GM23338 (cell line): ENCODE measurements around the gene PTTG1IP. TPM values are rescaled to one million over a fixed set of nuclear protein-coding genes. Genes with fewer than 3 reads are reported as not detected.

Experiments
- ATAC-seq: fragments of 200-7000 bp; cut with Tn5 transposase; 3 replicates; pipeline ENCODE4 v1.9.1; 2020
- DNase-seq: peaks from one replicate; pipeline ENCODE4 v3.0.0-alpha.2; 2015; ENCODE audit warnings: low spot score
- H2AFZ ChIP-seq: fragments of 200-600 bp; sonication (generic); 2 replicates; pipeline ENCODE4 v1.8.0; 2016; ENCODE audit warnings: antibody characterized with exemption, mild to moderate bottlenecking, moderate library complexity
- H3F3A ChIP-seq: fragments of 200-600 bp; sonication (generic); replicated peaks from 2 replicates; pipeline ENCODE4 v1.8.0; 2017; ENCODE audit warnings: antibody characterized with exemption, mixed run types, low read depth
- H3K27ac ChIP-seq: fragments of 200-600 bp; sonication (generic); 2 replicates; pipeline ENCODE4 v1.6.1; 2016; ENCODE audit warnings: low read depth
- H3K27me3 ChIP-seq: fragments of 200-600 bp; sonication (generic); 2 replicates; pipeline ENCODE4 v1.8.0; 2016; ENCODE audit warnings: mild to moderate bottlenecking, mixed run types, moderate library complexity; ENCODE audit not compliant: insufficient read depth
- H3K36me3 ChIP-seq: fragments of 200-600 bp; sonication (generic); 2 replicates; pipeline ENCODE4 v1.8.0; 2016; ENCODE audit warnings: mild to moderate bottlenecking; ENCODE audit not compliant: insufficient read depth
- H3K4me1 ChIP-seq: fragments of 200-600 bp; sonication (generic); 2 replicates; pipeline ENCODE4 v1.8.0; 2016; ENCODE audit warnings: mild to moderate bottlenecking, moderate library complexity; ENCODE audit not compliant: insufficient read depth
- H3K4me2 ChIP-seq: fragments of 200-600 bp; sonication (generic); 2 replicates; pipeline ENCODE4 v1.7.1; 2017; ENCODE audit warnings: mixed run types
- H3K4me3 ChIP-seq: fragments of 200-600 bp; sonication (generic); 2 replicates; pipeline ENCODE4 v1.6.1; 2016; ENCODE audit warnings: mixed run types
- H3K79me2 ChIP-seq: fragments of 200-600 bp; sonication (generic); replicated peaks from 2 replicates; pipeline ENCODE4 v1.8.0; 2017; ENCODE audit warnings: mild to moderate bottlenecking; ENCODE audit not compliant: insufficient read depth
- H3K9me2 ChIP-seq: fragments of 200-600 bp; sonication (generic); 2 replicates; pipeline ENCODE4 v1.8.0; 2017; ENCODE audit not compliant: insufficient read depth
- H4K20me1 ChIP-seq: fragments of 200-600 bp; sonication (generic); replicated peaks from 2 replicates; pipeline ENCODE4 v1.8.0; 2017; ENCODE audit warnings: mild to moderate bottlenecking; ENCODE audit not compliant: insufficient read depth
- H3K27ac Mint-ChIP-seq: 2 replicates; pipeline ENCODE4 v1.8.0; 2020; ENCODE audit warnings: inconsistent platforms, mild to moderate bottlenecking, moderate library complexity, mixed read lengths
- H3K27me3 Mint-ChIP-seq: 3 replicates; pipeline ENCODE4 v1.8.0; 2022; ENCODE audit warnings: low read depth, mild to moderate bottlenecking, moderate library complexity, mixed read lengths, inconsistent platforms; ENCODE audit not compliant: insufficient read depth, poor library complexity
- H3K36me3 Mint-ChIP-seq: 3 replicates; pipeline ENCODE4 v1.8.0; 2021; ENCODE audit warnings: low read depth, mild to moderate bottlenecking, inconsistent platforms, moderate library complexity, mixed read lengths
- H3K4me1 Mint-ChIP-seq: 3 replicates; pipeline ENCODE4 v1.8.0; 2020; ENCODE audit warnings: mild to moderate bottlenecking, inconsistent platforms, mixed read lengths
- H3K4me3 Mint-ChIP-seq: 3 replicates; pipeline ENCODE4 v1.8.0; 2021; ENCODE audit warnings: moderate library complexity, mild to moderate bottlenecking, inconsistent platforms, mixed read lengths
- H3K9me3 Mint-ChIP-seq: 3 replicates; pipeline ENCODE4 v1.8.0; 2020; ENCODE audit warnings: moderate library complexity, mild to moderate bottlenecking, inconsistent platforms, mixed read lengths
- CTCF ChIP-seq, 2 experiments: fragments of 200-600 bp in 1 of 2; sonication (generic) in 1 of 2; conservative IDR thresholded peaks; 2 replicates each; pipeline versions ENCODE4 v1.5.1 to v1.6.1; 2016 to 2017; ENCODE audit warnings: antibody characterized with exemption in 2 of 2, low read depth in 2 of 2, mild to moderate bottlenecking in 2 of 2, moderate library complexity in 1 of 2
- EZH2 ChIP-seq: fragments of 200-600 bp; sonication (generic); IDR thresholded peaks from one replicate; pipeline ENCODE4 v1.8.0; 2017; ENCODE audit warnings: antibody characterized with exemption, mild to moderate bottlenecking, low read depth; ENCODE audit not compliant: unreplicated experiment
- EZH2phosphoT487 ChIP-seq: fragments of 200-600 bp; sonication (generic); IDR thresholded peaks from one replicate; pipeline ENCODE4 v1.8.1; 2018; ENCODE audit warnings: antibody characterized with exemption; ENCODE audit not compliant: unreplicated experiment
- JUNB ChIP-seq: IDR thresholded peaks from one replicate; pipeline ENCODE4 v1.6.1; 2016; ENCODE audit warnings: antibody characterized with exemption; ENCODE audit not compliant: unreplicated experiment
- REST ChIP-seq: IDR thresholded peaks from one replicate; pipeline ENCODE4 v1.6.1; 2018; ENCODE audit warnings: antibody characterized with exemption; ENCODE audit not compliant: unreplicated experiment
- ZNF114 ChIP-seq: fragments of 250-450 bp; sonication (Bioruptor Pico); IDR thresholded peaks from 2 replicates; pipeline ENCODE4 v1.5.0; 2020; ENCODE audit warnings: mild to moderate bottlenecking, moderate library complexity
- ZNF331 ChIP-seq: fragments of 250-450 bp; sonication (Bioruptor Pico); IDR thresholded peaks from 2 replicates; pipeline ENCODE4 v1.5.0; 2020; ENCODE audit warnings: low read depth, mild to moderate bottlenecking, moderate library complexity
- polyA plus RNA-seq: library from polyadenylated mRNA; unstranded; fragments of >200 nt; fragmentation: Nextera tagmentation; extraction: Ambion mirVana; gene quantifications from 2 replicates; pipeline ENCODE4 v1.2.1, GENCODE V29; 2016
- total RNA-seq: library from RNA; depleted of rRNA; stranded (reverse); fragments of >200 nt; shearing (Covaris generic); gene quantifications from 2 replicates; pipeline ENCODE4 v1.2.3, GENCODE V29; 2014

The PTTG1IP gene
- total and polyA plus RNA-seq, 2 experiments from 2014 or later, result 99.9 to 172 TPM

- TF ChIP-seq REST, result no peak
- no peak for TF ChIP-seq EZH2phosphoT487
- no peak for TF ChIP-seq ZNF114 (CRISPR knock-in tag)
- no peak for TF ChIP-seq ZNF331 (CRISPR knock-in tag)
These were observed 4.8 kb upstream of the PTTG1IP start (continued) for GRCh38 chr21:44878053-44878982.

GRCh38 chr21:44876849-44877575 is 3.5 kb upstream of the PTTG1IP start:
- Histone ChIP-seq H3K36me3 (no peaks in the 10 kb centered on the region), H3F3A (peaks cover 4% of the 10 kb centered on the region; the same call in 1 of the 2 replicates), H3K4me1 (peaks cover 14% of the 10 kb centered on the region), H3K4me2 (no peak overlapping the region), H3K4me3 (no peak overlapping the region), H3K27me3 (peaks cover 27% of the 10 kb centered on the region), H4K20me1 (peaks cover 10% of the 10 kb centered on the region), H3K9me2 (no peaks in the 10 kb centered on the region), H2AFZ (no peak overlapping the region), H3K79me2 (peaks cover 10% of the 10 kb centered on the region), H3K27ac (no peak overlapping the region)
- peaks cover under 1% of the 10 kb centered on the region; the same call in 1 of the 3 replicates for H3K36me3 Mint-ChIP-seq
- no peak overlapping the region for H3K27ac Mint-ChIP-seq
- no peaks in the 10 kb centered on the region for H3K9me3 Mint-ChIP-seq
- H3K4me1 Mint-ChIP-seq, result peaks cover 12% of the 10 kb centered on the region
- H3K4me3 Mint-ChIP-seq, result no peak overlapping the region
- peaks cover 30% of the 10 kb centered on the region for H3K27me3 Mint-ChIP-seq
- ATAC-seq, result no peak
- no peak for DNase-seq
- TF ChIP-seq CTCF (conservative IDR thresholded peaks at IDR 0.05; ENCODE audit: low read depth in 2 of 2) (no peak), EZH2 (no peak), EZH2phosphoT487 (no peak), JUNB (no peak), REST (no peak)
